Kidney (tissue), 14 donors: ENCODE measurements around the gene PARVB. TPM values are rescaled to one million over a fixed set of nuclear protein-coding genes. Genes with fewer than 3 reads are reported as not detected.
A peak's percentile ranks its signal among the peaks of the same experiment; 100 is the strongest.

Experiments
- DNase-seq, 5 donors: peaks; one replicate each; pipeline ENCODE4 v3.0.0-alpha.2; 2013 to 2020
- FAIRE-seq: peaks from 2 replicates; lab custom pipeline; 2012; peaks lifted over from hg19 to GRCh38; lab: Jason Lieb, UNC
- H3K27ac ChIP-seq, 2 donors: one replicate each; pipeline ENCODE4 v1.7.0; 2013; ENCODE audit warnings: low read depth in 2 of 2, low read length in 2 of 2, inconsistent platforms in 1 of 2
- H3K27me3 ChIP-seq: one replicate; pipeline ENCODE4 v1.7.1; 2013; ENCODE audit warnings: low read length, inconsistent platforms; ENCODE audit not compliant: control insufficient read depth, insufficient read depth
- H3K36me3 ChIP-seq, 3 donors: one replicate each; pipeline versions ENCODE4 v1.7.0 to v1.7.1; 2013; ENCODE audit warnings: low read length in 3 of 3, control low read depth in 1 of 3, inconsistent platforms in 1 of 3; ENCODE audit not compliant: insufficient read depth in 3 of 3, control insufficient read depth in 2 of 3
- H3K4me1 ChIP-seq, 3 donors: one replicate each; pipeline versions ENCODE4 v1.7.0 to v1.7.1; 2013; ENCODE audit warnings: low read length in 3 of 3, inconsistent platforms in 1 of 3, low read depth in 1 of 3; ENCODE audit not compliant: control insufficient read depth in 2 of 3, insufficient read depth in 2 of 3
- H3K4me3 ChIP-seq, 3 donors: one replicate each; pipeline versions ENCODE4 v1.7.0 to v1.8.1; 2013; ENCODE audit warnings: low read length in 3 of 3, control low read depth in 1 of 3, inconsistent platforms in 1 of 3
- H3K9ac ChIP-seq, 3 donors: one replicate each; pipeline versions ENCODE4 v1.7.0 to v1.7.1; 2013; ENCODE audit warnings: low read length in 3 of 3, control low read depth in 1 of 3, inconsistent platforms in 1 of 3
- H3K9me3 ChIP-seq, 3 donors: one replicate each; pipeline versions ENCODE4 v1.7.0 to v1.7.1; 2013; ENCODE audit warnings: low read length in 3 of 3, control low read depth in 1 of 3, inconsistent platforms in 1 of 3; ENCODE audit not compliant: control insufficient read depth in 2 of 3, insufficient read depth in 1 of 3
- intact Hi-C: fragments of 100-400 bp; cut with DNase I; formaldehyde crosslinking; loops from one replicate; pipeline ENCODE4 v1.11.1; 2022
- polyA plus RNA-seq: library from polyadenylated mRNA; stranded (reverse); fragments of 350-450 nt; fragmentation: Illumina TruSeq; extraction: RNeasy Lipid Tissue Mini Kit (QIAGEN cat#74804); gene quantifications from one replicate; pipeline ENCODE4 v1.2.3, GENCODE V29; 2014; ENCODE audit warnings: low read depth, low replicate concordance; ENCODE audit not compliant: insufficient read depth
- total RNA-seq: library from RNA; stranded (reverse); fragmentation: NEBNext Ultra II Directional; extraction: Animal tissue kit (Norgen Biotek cat#: 25700); gene quantifications from one replicate; pipeline ENCODE4 v1.2.1, GENCODE V29; 2021
- TF ChIP-seq, protein P1 (sequence below): IDR thresholded peaks from 3 replicates; pipeline ENCODE4 v1.5.1; 2012; ENCODE audit warnings: mild to moderate bottlenecking, moderate library complexity, borderline replicate concordance; ENCODE audit not compliant: insufficient read depth; ENCODE audit errors: extremely low read depth
- donor health status: control.
- donor health status: control.
- donor health status: control.
- donor health status: control.
- donor health status: control.
- donor health status: DM: yes; HTN: yes; CAD: no.
- donor health status: Normal renal cell carcinoma (clear cell type).

PARVB gene
- total and polyA plus RNA-seq, 2 donors from 2014 or later: 32.9 to 51.1 TPM

- no peak overlapping the region for H3K27ac ChIP-seq
Measured at GRCh38 chr22:44085743-44086270, 61.7 kb downstream of the PARVB start.

GRCh38 chr22:44086271-44087088 is 62.4 kb downstream of the PARVB start:
- DNase-seq (peak in 4 of 5 donors; percentile 58 to 76 (median 64)), FAIRE-seq (no peak)
- no peak overlapping the region for H3K27ac ChIP-seq
- H3K9me3 ChIP-seq: peaks cover 0 to 4% (median 0%) of the 10 kb centered on the region in 3 donors
- H3K36me3 ChIP-seq: no peaks in the 10 kb centered on the region
- no peak overlapping the region for H3K4me3 ChIP-seq
- TF ChIP-seq, protein P1, sequence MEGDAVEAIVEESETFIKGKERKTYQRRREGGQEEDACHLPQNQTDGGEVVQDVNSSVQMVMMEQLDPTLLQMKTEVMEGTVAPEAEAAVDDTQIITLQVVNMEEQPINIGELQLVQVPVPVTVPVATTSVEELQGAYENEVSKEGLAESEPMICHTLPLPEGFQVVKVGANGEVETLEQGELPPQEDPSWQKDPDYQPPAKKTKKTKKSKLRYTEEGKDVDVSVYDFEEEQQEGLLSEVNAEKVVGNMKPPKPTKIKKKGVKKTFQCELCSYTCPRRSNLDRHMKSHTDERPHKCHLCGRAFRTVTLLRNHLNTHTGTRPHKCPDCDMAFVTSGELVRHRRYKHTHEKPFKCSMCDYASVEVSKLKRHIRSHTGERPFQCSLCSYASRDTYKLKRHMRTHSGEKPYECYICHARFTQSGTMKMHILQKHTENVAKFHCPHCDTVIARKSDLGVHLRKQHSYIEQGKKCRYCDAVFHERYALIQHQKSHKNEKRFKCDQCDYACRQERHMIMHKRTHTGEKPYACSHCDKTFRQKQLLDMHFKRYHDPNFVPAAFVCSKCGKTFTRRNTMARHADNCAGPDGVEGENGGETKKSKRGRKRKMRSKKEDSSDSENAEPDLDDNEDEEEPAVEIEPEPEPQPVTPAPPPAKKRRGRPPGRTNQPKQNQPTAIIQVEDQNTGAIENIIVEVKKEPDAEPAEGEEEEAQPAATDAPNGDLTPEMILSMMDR: no peak
- no peaks in the 10 kb centered on the region for H3K27me3 ChIP-seq
- no peak overlapping the region for H3K9ac ChIP-seq
- intact Hi-C loops: loop anchor here (10.0 kb wide), 1 partner anchor 92 kb away; no protein-coding TSS in a partner anchor
- no peaks in the 10 kb centered on the region for H3K4me1 ChIP-seq

More at GRCh38 chr22:44085743-44086270, 61.7 kb downstream of the PARVB start:
- no peak overlapping the region for H3K4me3 ChIP-seq
- no peaks in the 10 kb centered on the region for H3K36me3 ChIP-seq
- H3K9me3 ChIP-seq: peaks cover 0 to 4% (median 0%) of the 10 kb centered on the region in 3 donors
- no peak overlapping the region for H3K9ac ChIP-seq
- intact Hi-C loops: loop anchor here (10.0 kb wide), 1 partner anchor 91 kb away; no protein-coding TSS in a partner anchor
- no peaks in the 10 kb centered on the region for H3K4me1 ChIP-seq
- no peaks in the 10 kb centered on the region for H3K27me3 ChIP-seq
- DNase-seq: peak in 4 of 5 donors; percentile 60 to 88 (median 76)
- no peak for FAIRE-seq
- TF ChIP-seq, protein P1: peak; percentile 45

DNA sequence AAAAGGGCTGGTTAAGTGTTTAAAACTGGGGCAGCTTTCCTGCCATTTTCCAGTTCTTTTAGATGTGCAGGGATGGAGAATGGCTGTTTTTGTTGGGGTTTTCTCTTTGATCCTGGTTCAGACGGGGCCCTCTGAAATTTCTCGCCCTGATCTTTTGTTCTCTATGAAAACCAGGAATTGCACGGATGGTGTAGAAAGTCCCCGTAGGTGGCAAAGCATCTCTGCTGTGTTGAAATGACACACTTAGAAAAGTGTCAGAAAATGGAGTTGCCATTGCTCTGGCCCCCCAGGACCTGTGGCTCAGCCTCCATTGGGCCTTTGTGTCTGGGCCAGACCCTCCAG is 63.0 kb downstream of the PARVB start:
- Histone ChIP-seq H3K9me3 (peaks cover 0 to 4% (median 0%) of the 10 kb centered on the region in 3 donors), H3K27me3 (no peaks in the 10 kb centered on the region), H3K9ac (no peak overlapping the region), H3K4me3 (no peak overlapping the region), H3K27ac (no peak overlapping the region), H3K36me3 (no peaks in the 10 kb centered on the region), H3K4me1 (no peaks in the 10 kb centered on the region)
- intact Hi-C loops: loop anchor here (10.0 kb wide), 1 partner anchor 92 kb away; no protein-coding TSS in a partner anchor
- TF ChIP-seq, protein P1: no peak
- DNase-seq: no peak
- no peak for FAIRE-seq
